ENCODE measurements around the gene NAT9. TPM values are rescaled to one million over a fixed set of nuclear protein-coding genes. Genes with fewer than 3 reads are reported as not detected.

The NAT9 gene
- total RNA-seq, 2 donors from 2014 or later, result 28.4 to 52.6 TPM

GRCh38 chr17:74729866-74730265, 46.3 kb downstream of the NAT9 start:
- DNase-seq, result no peak
- H3K9me3 ChIP-seq, result no peaks in the 10 kb centered on the region
- TF ChIP-seq CTCF (IDR thresholded peaks at IDR 0.05), result no peak

GRCh38 chr17:74729368-74729767, 46.8 kb downstream of the NAT9 start:
- H3K9ac ChIP-seq (ENCODE audit: low read depth in 2 of 2, low read length in 2 of 2), result no peak overlapping the region
- no peaks in the 10 kb centered on the region for H3K4me1 ChIP-seq
- H3K36me3 ChIP-seq, result no peaks in the 10 kb centered on the region
- no peak overlapping the region for H3K27ac ChIP-seq
- intact Hi-C loops (cut with DNase I), result no loop called here
- TF ChIP-seq CTCF (IDR thresholded peaks at IDR 0.05), result no peak
- no peaks in the 10 kb centered on the region for H3K27me3 ChIP-seq
- DNase-seq, result no peak
- no peaks in the 10 kb centered on the region for H3K9me3 ChIP-seq
- no peak overlapping the region for H3K4me3 ChIP-seq

More at GRCh38 chr17:74729866-74730265, 46.3 kb downstream of the NAT9 start:
- no peak overlapping the region for H3K4me3 ChIP-seq
- no peaks in the 10 kb centered on the region for H3K27me3 ChIP-seq
- H3K36me3 ChIP-seq, result no peaks in the 10 kb centered on the region
- H3K4me1 ChIP-seq, result no peaks in the 10 kb centered on the region
- H3K9ac ChIP-seq (ENCODE audit: low read depth in 2 of 2, low read length in 2 of 2), result no peak overlapping the region
- intact Hi-C loops (cut with DNase I), result loop anchor here (10.0 kb wide), 1 partner anchor 75 kb away; no protein-coding TSS in a partner anchor
- no peak overlapping the region for H3K27ac ChIP-seq

GRCh38 chr17:74728702-74729075, 47.5 kb downstream of the NAT9 start:
- H3K36me3 ChIP-seq, result no peaks in the 10 kb centered on the region
- H3K27me3 ChIP-seq, result no peaks in the 10 kb centered on the region
- H3K9me3 ChIP-seq, result no peaks in the 10 kb centered on the region
- no peaks in the 10 kb centered on the region for H3K4me1 ChIP-seq
- H3K27ac ChIP-seq, result no peak overlapping the region
- no peak for TF ChIP-seq CTCF (IDR thresholded peaks at IDR 0.05)
- no peak overlapping the region for H3K4me3 ChIP-seq
- H3K9ac ChIP-seq (ENCODE audit: low read depth in 2 of 2, low read length in 2 of 2), result no peak overlapping the region
- intact Hi-C loops (cut with DNase I), result no loop called here
- no peak for DNase-seq

- no peaks in the 10 kb centered on the region for H3K4me1 ChIP-seq
- H3K9me3 ChIP-seq, result no peaks in the 10 kb centered on the region
- TF ChIP-seq CTCF (IDR thresholded peaks at IDR 0.05), result no peak
- no peak for DNase-seq
- no peaks in the 10 kb centered on the region for H3K27me3 ChIP-seq
- H3K36me3 ChIP-seq, result no peaks in the 10 kb centered on the region
- H3K27ac ChIP-seq, result no peak overlapping the region
- no peak overlapping the region for H3K4me3 ChIP-seq
- intact Hi-C loops (cut with DNase I), result no loop called here
- H3K9ac ChIP-seq (ENCODE audit: low read depth in 2 of 2, low read length in 2 of 2), result no peak overlapping the region
These were observed 48.0 kb downstream of the NAT9 start for GRCh38 chr17:74728033-74728701.

- Histone ChIP-seq H3K4me3 (no peak overlapping the region), H3K9me3 (no peaks in the 10 kb centered on the region), H3K27me3 (no peaks in the 10 kb centered on the region), H3K27ac (no peak overlapping the region), H3K36me3 (no peaks in the 10 kb centered on the region), H3K9ac (ENCODE audit: low read depth in 2 of 2, low read length in 2 of 2) (no peak overlapping the region), H3K4me1 (no peaks in the 10 kb centered on the region)
- intact Hi-C loops (cut with DNase I), result no loop called here
- no peak for DNase-seq
- no peak for TF ChIP-seq CTCF (IDR thresholded peaks at IDR 0.05)
These were observed 51.0 kb downstream of the NAT9 start for GRCh38 chr17:74725111-74725510.
